ENCODE data around the gene CRABP1.

DNA sequence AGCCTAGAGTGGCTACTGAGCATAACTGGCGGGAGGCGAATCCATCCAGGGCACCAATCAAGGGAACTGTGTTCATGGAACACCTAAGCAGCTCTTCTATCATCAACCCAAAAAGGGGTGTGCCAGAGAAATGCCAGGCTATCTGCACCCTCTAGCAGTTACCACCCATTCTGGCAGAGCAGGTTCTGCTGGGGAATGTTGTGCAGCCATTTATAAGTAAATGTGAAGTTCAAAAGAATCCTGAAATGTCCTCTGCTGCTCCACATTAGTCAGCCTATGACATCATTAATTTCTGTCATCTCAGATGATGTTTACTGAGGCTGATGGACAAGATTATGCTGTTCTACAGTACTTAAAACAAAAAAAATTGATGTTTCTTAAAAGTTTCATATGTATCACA is 48.5 kb upstream of the CRABP1 start:
- TF ChIP-seq EZH2 (IDR thresholded peaks at IDR 0.05; ENCODE audit: insufficient read depth, poor library complexity, severe bottlenecking) (no peak), EZH2phosphoT487 (IDR thresholded peaks at IDR 0.05; ENCODE audit: insufficient read depth, low read depth) (no peak)

All from GM23248 (cell line).